Cerebellar cortex (tissue), 1 donor: Measurements from ENCODE around the gene C19orf18.
"Not testable (repeated sequence)": the region's sequence is repeated elsewhere in the genome, so short reads cannot be mapped to it uniquely, and the experiment has no call there.

Source experiments
- DNase-seq: peaks from one replicate; pipeline ENCODE4 v3.0.0-alpha.2; 2015; ENCODE audit warnings: low spot score

C19orf18 gene

DNA sequence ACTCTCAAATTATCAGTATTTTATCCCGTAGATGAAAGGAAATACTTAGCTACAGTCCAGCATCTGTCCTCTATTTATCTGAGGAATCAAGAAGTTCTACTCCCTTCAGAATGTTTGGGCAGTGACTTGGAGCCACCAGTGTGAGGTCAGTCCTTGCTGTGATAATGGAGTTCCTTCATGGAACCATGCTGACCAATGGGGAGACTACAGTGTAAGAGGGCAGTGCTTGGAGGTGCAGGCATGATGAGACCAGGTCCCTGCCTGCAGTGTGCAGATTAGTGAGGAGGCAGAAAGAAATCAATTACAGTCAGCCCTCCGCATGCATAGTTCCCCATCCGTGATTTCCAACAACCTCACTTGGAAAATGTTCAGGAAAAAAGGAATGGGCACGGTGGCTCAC is at the start of gene C19orf18:
TSS of gene C19orf18 (minus strand) at position 101 of the 400 bp plus-strand sequence. CDS start 102 bp downstream, outside the sequence.
- no peak for DNase-seq

DNA sequence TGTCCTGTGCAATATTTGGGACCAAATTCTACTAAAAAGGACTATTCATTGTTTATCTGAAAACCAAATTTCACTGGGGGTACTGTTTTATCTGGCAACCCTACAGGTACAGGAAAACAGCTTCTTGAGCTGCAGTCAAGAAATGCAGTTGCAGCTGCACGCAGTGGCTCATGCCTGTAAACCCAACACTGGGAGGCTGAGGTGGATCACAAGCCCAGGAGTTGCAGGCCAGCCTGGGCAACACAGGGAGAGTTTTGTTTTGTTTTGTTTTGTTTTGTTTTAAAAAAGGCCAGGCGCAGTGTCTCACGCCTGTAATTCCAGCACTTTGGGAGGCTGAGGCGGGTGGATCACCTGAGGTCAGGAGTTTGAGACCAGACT is 47.9 kb upstream of the C19orf18 start:
- no peak for DNase-seq

- DNase-seq, result peak; percentile 86
Observed at GRCh38 chr19:58021541-58022282, 47.4 kb upstream of the C19orf18 start.

DNA sequence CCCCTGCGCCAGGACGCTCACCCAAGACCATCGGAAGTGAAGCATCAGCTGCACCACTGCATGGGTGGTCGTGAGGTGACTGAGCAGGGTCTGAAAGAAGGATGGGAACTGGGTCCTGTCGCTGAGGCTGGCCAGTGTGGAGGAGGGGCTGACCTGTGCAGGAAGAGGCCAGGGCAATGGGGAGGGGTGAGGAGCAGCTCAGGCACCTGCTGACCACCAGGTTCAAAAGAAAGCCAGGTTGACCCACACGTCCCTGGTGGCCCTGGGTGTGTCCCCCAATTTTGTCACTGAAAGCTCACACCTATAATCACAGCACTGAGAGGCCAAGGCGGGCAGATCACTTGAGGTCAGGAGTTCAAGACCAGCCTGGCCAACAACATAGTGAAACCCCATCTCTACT is 45.8 kb upstream of the C19orf18 start:
- DNase-seq, result no peak

- DNase-seq, result no peak
Observed at GRCh38 chr19:58014141-58014540, 39.8 kb upstream of the C19orf18 start.

GRCh38 chr19:58010507-58010906 is 36.2 kb upstream of the C19orf18 start:
- DNase-seq, result no peak

- peak; percentile 89 for DNase-seq
Observed at GRCh38 chr19:58009666-58010301, 35.5 kb upstream of the C19orf18 start.

- DNase-seq, result no peak
Observed at GRCh38 chr19:58009301-58009665, 34.9 kb upstream of the C19orf18 start.

DNA sequence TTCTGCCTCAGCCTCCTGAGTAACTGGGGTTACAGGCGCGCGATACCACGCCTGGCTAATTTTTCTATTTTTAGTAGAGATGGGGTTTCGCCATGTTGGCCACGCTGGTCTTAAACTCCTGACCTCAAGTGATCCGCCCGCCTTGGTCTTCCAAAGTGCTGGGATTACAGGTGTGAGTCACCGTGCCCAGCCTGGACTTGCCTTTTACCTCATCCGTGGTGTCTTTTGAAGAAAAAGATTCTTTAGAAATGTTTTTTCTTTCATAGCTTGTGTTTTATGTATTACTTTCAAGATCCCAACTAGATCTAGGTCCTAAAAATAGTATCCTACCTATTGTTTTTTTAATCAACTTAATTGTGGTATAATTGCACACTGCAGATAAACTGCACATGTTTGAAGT is 34.5 kb upstream of the C19orf18 start:
- not testable (repeated sequence) for DNase-seq

- DNase-seq, result no peak
Observed at GRCh38 chr19:58007285-58007684, 33.0 kb upstream of the C19orf18 start.

DNA sequence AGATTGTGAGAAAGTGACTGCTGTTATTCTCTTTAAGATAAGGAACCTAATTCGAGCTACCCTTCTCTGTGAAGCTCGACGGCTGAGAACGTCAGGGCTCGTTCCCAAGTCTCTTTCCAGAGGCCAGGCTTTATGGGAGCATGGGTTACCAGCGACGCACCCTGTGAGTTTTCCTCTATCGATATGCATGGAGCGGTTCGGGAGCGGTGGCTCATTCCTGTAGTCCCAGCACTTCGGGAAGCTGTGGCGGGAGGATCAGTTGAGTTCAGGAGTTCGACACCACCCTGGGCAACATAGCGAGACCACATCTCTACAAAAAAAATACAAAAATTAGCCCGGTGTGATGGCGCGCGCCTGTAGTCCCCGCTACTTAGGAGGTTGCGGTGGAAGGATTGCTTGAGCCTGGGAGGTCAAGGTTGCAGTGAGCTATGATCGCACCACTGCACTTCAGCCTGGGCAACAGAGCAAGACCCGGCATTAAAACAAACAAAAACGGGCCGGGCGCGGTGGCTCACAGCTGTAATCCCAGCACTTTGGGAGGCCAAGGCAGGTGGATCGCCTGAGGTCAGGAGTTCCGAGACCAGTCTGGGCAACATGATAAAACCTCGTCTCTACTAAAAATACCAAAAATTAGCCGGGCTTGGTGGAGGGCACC is 29.0 kb upstream of the C19orf18 start:
- no peak for DNase-seq

GRCh38 chr19:58002384-58003173 is 28.2 kb upstream of the C19orf18 start, which contains the start of gene ZNF606:
TSS of gene ZNF606 (minus strand) at chr19:58002820. CDS start at chr19:58001319, 1,501 bp downstream.
- peak; percentile 83 for DNase-seq

DNA sequence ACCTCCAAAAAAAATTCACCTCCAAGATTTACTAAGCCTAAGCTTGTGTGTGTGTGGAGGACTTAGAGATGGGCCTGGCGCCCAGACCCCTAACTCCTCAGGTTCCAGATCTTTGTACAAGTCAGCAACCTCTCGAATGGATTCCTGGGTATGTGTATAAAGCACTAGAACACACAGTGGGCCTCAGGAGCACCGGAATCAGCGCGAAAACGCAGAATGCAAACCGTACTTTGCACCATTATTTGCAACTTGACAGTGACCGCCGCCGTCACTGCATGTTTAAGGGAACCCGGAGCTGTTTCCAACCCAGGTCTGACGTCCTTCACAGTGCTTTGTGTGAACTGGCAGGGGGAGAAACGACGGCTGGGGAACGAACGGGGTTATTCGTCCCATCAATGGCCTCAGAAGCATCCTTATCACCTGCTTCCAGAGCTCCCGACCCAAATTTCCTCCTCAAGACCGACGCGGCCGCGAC is 27.6 kb upstream of the C19orf18 start:
- DNase-seq, result peak; percentile 15

DNA sequence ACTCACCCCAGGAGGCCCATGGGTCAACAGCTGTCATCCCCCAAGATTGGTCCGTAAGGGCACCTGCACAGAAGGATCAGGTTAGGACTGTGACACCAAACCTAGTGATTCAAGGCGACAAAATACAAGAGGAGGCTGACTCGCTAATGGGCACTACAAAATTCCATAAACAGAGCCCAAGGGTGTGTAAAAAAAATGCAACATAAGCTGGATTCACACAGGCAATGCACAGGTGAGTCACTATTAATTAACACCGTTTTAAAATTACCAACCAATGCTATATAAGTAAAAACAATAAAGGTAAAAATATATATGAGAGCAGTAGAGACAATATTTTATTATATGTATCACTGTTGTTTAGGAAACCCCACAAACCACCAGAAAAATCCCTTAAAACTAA is 26.3 kb upstream of the C19orf18 start:
- no peak for DNase-seq

DNA sequence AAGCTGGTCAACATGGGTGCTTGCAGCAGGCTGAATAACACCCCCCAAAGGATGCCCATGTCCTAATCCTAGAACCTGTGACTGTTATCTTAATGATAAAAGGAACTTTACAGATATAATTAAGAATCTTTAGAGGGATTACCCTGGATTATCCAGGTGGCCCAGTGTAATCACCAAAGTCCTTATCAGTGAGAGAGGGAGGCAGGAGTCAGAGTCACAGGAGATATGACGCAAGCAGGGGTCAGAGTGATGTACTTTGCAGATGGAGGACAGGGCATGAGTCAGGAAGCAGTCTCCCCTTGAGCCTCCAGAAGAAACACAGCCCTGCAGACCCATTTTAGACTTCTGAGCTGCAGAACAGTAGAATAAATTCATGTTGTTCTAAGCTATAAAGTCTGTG is 18.5 kb upstream of the C19orf18 start:
- no peak for DNase-seq

- DNase-seq, result peak; percentile 2
Observed at GRCh38 chr19:57978586-57979289, 4.4 kb upstream of the C19orf18 start.

DNA sequence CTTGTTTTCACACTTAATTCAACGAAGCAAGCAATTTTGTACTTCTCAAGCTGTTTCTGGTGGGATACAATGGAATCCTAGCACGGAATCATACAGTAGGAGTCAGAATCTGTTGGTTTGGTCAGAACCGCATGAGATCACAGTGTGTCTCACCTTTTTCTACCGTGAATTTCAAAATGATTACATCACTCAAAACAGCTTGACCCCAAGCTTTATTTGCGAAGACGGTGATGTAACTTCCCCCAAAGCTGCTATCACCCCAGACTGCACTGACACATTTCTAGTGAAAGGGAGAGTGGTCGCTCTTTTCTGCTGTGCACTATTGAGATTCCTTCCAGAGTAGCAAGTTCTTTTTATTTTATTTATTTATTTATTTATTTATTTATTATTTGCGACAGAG is 9.6 kb downstream of the C19orf18 start:
- no peak for DNase-seq

DNA sequence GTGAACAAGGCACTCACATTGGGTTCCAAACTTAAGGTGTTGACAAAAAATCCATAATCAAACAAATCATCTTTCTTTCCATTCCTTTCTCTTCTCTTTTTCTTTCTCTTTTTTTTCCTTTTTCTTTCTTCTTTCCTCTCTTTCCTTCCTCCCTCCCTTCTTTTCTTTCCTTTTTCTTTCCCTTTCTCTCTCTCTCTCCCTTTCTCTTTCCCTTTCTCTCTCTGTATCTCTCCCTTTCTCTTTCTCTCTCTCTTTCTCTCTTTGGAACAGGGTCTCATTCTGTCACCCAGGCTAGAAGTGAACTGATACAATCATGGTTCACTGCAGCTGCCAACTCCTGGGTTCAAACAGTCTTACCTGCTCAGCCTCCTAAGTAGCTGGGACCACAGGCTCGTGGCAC is 12.5 kb downstream of the C19orf18 start:
- no peak for DNase-seq

DNA sequence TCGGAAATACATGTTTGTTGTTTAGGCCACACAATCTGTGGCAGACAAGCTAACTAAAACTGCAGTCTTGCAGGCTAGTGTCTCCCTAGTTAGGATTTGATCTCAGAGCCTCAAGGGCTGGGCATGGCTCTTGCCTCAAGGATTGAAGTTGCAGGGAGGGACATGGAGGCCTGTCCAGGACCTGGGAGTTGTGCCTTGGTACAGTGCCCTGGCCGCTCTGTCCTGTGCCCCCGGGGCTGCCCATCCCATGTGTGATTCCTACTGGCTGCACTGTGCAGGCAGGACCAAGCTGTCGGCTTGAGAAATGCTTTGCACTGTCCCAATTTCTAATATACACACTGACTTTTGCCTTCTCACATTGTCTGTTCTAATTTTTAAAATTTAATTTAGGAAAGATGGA is 19.3 kb downstream of the C19orf18 start:
- DNase-seq, result no peak

DNA sequence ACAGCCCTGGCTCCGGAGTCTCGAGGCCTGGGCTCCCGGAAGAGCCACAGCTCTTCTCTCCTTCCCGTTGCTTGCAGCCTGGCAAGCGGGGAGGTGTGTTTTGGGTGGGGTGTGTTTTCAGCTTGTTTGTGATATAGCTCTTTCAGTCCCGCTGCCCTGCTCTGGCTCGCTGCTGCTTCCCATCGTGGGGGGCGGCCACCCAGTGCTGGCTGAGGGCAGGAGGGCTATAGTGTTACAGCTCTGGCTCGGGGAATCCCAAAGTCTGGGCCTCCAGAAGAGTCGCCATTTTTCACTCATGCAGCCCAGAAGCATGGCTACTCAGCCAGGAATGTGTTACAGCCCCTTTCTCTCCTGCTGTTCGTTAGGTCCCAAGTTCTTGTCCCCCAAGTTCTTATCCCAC is 24.6 kb downstream of the C19orf18 start:
- DNase-seq, result no peak

DNA sequence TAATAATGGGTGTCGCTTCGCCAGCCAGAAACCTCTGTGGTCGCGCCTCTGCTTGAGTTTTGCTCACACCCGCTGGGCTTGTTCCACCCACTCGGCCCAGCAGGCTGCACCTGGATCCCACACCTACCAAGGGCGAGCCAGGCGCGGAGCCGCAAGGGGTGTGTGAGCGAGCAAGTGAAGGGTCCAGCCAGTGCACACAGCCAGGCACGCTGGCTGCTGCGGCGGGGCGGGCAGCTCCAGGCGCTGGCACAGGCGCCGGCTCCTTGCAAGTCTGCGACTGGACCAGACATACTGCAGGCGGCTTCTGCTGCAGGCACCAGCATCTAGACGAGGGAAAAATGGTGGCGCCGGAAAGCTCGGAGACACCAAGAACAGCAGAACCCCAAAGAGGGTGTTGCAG is 25.0 kb downstream of the C19orf18 start:
- no peak for DNase-seq
